Activated CD8-positive, alpha-beta memory T cell treated with anti-CD3 and anti-CD28 coated beads, Interleukin-2, amount 50 U/mL, for 48 hours (primary cell): ENCODE measurements around the gene CD274.
"Not testable (repeated sequence)": the region's sequence is repeated elsewhere in the genome, so short reads cannot be mapped to it uniquely, and the experiment has no call there.

Source experiments
- DNase-seq: peaks from one replicate; pipeline ENCODE4 v3.0.0-alpha.2; 2020

CD274 gene

DNA sequence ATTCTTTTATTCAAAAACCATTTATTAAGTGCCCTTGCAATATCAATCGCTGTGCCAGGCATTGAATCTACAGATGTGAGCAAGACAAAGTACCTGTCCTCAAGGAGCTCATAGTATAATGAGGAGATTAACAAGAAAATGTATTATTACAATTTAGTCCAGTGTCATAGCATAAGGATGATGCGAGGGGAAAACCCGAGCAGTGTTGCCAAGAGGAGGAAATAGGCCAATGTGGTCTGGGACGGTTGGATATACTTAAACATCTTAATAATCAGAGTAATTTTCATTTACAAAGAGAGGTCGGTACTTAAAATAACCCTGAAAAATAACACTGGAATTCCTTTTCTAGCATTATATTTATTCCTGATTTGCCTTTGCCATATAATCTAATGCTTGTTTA is 18.5 kb downstream of the CD274 start:
- no peak for DNase-seq

DNA sequence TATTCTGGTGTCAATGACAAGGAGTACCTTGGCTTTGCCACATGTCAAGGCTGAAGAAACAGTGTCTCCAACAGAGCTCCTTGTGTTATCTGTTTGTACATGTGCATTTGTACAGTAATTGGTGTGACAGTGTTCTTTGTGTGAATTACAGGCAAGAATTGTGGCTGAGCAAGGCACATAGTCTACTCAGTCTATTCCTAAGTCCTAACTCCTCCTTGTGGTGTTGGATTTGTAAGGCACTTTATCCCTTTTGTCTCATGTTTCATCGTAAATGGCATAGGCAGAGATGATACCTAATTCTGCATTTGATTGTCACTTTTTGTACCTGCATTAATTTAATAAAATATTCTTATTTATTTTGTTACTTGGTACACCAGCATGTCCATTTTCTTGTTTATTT is 19.8 kb downstream of the CD274 start:
- DNase-seq: no peak

DNA sequence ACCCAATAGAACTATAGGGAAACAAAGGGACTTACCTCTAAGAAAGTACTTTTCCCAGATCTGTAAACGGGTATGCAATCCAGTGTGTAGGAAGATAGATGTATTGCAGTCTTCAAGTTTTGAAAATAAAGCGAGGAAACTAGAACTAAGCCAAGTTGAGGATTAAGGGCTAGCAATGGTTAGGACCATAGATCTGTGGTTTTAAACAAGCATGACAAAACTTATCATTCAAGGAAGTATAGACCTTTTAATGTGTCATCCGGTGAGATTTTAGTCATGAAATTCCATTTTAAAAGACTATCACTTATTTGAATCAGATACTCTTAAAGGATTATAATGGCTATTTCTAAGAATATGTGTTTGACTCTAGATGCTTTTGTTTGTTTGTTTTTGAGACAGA is 20.5 kb downstream of the CD274 start:
- DNase-seq: no peak

DNA sequence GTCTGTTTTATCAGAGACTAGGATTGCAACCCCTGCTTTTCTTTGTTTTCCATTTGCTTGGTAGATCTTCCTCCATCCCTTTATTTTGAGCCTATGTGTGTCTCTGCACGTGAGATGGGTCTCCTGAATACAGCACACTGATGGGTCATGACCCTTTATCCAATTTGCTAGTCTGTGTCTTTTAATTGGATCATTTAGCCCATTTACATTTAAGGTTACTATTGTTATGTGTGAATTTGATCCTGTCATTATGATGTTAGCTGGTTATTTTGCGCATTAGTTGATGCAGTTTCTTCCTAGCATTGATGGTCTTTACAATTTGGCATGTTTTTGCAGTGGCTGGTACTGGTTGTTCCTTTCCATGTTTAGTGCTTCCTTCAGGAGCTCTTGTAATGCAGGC is 25.3 kb downstream of the CD274 start:
- not testable (repeated sequence) for DNase-seq

DNA sequence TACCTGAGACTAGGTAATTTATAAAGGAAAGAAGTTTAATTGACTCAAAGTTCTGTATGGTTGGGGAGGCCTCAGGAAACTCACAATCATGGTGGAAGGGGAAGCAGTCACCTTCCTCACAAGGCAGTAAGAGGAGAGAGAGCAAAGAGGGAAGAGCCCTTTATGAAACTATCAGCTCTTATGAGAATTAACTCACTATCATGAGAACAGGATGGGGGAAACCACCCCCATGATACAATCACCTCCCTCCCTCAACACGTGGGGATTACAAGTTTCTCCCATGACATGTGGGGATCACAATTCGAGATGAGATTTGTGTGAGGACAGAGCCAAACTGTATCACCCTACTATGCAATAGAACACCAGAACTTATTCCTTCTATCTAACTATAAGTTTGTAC is 27.9 kb downstream of the CD274 start:
- no peak for DNase-seq

DNA sequence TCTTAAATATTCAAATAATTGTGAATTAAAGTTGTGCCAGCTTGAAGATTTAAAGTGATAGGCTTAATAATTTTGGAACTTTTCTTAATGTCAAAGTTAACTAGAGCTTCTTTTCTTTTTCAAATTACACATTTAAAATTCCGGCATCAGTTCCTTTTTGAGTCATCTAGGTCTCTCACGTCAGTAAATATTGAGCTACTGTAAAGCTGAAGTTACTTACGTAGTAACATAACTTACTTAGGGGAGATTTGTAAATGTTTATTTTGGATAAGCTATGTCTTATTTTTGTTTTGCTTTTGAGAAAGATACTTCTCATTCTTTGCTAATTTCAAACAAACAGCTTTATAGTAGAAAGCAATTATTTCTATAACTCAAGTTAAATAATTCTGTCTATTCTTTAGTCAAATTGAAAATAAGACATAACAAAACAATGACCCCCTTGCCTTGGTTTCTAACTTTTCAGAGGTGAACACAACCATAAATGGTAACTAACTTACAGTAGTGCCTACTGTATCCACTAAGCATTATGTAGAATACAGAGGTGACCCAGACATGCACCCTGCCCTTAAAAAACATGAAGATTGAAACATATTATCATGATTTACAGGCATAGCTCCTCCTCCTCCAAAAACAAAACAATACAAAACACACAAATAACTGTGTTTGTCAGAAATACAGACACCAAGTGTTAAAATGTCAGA is 29.8 kb downstream of the CD274 start:
- DNase-seq: no peak

DNA sequence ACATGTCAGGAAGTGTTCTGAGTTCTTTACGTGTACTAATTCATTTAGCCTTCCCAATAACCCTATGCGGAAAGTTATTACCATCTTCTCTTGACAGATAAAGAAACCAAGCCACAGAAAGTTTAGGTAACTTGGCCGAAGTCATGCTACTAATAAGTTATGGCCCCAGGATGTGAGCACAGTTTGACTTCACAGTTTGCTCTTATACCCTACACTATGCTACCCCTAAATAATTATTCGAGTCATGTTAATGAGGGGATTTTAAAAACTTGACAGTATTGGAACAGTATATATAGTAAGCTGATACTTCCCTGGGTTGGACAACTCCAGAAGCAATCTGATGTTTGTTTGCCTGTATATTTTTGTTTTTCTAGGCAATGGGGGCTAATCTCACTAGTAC is 30.6 kb downstream of the CD274 start:
- no peak for DNase-seq

DNA sequence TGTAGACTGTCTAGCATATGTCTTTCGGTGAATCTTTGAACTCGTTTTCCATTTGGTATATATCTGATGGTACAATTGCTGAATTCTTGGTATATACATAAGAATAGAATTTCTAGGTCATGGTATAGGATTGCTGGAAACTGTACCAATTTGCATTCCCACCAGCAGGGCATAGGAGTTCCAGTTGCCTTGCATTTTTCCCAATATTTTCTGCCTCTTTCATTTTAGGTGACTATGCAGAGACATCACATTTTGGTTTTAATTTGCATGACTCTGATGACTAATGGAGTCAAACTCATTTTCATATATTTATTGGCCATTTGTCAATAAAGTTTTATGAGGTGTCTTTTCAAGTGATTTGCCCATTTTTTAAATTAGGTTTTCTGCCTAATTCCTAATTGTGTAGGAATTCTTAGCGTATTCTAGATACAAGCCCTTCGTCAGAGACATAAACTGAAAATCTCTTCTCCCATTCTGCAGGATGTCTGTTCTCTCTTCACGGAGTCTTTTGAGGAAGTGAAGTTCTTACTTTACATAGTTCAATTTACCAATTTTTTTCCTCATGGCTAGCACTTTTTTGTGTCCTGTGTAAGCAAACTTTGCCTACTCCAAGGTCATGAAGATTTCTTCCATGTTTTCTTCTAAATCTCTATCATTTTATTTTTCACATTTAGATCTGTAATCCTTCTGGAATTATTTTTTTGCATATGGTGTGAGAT is 31.1 kb downstream of the CD274 start:
- DNase-seq: no peak

DNA sequence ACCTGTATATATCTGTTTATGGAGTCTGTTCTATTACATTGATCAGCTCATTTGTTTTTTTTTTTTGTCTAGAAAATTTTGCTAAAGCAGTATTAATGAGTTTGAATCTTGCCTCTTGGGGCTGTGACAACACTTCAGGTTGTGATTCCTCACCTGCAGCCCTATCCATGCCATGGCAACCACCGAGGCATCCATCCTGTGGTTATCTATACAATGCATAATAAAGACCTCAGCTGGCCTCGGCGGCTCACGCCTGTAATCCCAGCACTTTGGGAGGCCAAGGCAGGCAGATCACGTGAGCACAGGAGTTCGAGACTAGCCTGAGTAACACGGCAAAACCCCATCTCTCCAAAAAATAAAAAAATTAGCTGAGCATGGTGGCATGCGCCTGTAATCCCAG is 31.9 kb downstream of the CD274 start:
- no peak for DNase-seq

DNA sequence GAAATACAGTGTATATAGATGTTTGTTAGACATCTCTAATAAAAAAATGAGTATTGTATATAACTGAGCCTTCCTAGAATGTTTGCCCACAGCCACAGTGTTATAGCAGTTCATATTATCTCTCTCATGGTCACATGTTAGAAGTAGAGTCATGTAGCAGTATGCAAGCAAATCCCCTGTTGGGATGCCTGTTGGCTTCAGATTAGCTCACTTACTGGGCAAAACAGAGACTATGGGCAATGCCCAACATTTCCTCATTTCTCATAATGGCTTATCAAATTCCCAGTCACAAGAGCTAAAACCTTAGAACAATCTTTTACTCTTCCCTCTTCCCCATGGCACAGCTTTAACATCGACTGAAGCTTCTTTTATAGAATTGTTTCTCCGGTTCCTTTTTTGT is 33.0 kb downstream of the CD274 start:
- no peak for DNase-seq

DNA sequence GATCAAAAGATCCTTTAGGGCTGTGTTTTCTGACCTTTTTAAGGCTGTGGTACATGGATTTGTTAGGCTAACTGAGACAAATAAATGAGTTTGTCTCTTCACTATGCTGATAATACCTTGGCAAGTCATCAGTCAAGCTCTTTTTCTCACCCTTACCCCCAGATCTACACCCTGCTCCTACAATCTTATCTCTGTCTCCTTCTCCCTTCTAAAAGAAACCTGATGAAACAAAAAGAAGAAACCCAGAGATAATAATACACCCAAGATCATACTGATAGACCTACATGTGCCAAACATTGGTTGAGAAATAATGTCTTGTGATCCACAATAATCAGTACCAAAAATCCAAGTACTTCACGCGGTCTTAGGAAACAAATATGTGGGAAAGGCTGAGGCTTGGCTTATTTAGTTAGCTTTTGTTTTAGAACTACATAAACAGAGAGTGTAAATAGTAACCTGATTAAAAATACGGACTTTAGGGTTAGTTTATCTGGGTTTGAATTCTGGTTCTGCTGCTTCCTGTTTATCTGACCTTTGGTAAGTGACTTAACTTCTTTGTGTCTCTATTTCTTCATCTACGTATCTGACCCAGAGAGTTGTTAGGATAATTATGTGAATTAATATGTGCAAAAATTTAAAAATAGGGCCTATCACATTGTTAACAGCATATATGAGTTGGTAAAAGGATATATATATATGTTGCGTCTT is 35.2 kb downstream of the CD274 start:
- DNase-seq: no peak

DNA sequence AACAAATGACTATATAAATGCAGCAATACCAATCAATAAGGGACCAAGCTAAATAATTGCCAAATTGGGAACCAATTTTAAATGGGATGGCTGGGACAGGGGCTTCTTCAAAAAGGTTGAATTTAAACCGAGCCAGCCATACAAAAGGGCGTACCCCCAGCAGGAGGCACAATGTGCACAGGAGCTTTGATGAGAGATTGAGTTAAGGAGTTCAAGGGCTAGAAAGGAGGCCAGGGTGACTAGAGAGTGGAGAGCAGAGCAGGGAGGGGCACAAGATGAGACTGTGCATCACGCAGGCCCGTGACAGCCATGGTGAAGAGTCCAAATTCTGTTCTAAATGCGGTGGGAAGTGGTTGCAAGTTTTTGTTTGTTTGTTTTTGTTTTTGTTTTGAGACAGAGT is 36.6 kb downstream of the CD274 start:
- DNase-seq: no peak

DNA sequence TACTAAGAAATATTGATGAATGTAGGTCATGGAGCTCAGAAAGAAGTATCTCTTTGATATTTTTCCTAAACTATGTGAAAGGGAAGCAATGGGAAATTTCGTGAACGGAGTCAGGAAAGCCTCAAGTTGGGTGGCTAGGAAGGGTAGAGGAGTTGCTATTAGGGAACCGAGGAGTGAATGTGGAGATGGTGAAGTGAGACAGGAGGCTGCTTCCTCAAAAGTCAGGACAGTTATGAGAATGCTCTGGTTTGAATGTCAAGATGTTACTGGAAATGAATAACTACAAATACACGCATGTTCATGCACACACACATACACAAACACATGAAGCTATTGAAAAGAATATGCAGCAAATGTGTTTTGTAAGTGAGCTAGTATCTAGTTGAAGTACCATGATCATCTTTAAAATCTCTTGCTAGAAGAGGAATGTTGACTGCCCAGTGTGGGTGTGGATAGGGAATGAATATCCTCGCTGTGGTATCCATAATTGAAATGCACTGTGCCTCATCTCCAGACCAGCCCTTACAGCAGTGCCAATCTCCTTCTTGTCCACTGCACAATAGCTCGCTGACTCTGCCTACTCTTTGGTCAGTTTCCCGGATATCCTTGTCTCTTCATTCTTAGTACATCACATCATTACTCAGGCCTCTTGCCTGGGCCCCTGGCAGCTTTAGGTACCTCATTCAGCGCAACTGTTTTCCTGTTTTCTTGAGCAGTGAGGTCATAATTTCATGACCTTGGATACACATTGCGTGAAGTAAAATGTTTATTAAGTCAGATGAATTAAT is 38.1 kb downstream of the CD274 start:
- DNase-seq: no peak

DNA sequence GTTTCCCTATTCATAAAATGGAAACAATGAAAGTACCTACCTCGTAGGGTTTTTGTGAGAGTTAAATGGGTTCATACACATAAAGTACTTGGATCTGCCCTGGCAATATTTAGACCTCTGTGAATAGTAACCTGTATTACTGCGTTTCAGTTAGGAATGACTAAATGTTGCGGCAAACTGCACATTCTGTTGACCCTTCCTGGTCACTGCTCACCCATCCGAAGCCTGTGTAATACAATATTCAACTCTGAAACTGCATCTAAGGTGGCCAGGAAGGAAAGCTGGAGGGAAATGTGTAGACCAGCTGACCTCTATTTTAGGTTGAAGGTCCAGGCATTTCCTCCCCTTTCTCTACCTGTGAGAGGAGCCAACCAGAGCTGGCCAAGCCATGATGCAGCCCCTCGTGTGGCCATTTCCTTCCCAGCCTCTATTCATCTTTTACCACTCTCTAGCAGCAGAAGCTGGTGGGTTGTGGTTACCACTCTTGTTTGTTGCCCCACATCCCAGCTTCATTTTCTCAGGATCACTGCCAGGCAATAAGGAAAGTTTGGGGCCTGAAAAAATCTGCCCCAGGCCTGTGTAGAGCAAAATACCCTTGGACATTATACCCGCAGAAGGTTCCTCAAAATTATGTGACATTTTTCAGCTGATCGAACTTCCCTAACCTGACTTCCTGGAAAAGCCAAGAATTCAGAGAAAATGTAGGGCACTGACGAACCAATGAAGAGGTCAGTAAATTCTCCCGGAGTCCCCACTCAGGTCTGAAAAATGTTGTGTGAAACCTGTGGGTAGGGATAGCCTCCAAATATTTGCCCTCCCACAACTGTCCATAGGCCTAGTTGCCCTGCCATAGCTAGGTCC is 39.5 kb downstream of the CD274 start:
- no peak for DNase-seq

DNA sequence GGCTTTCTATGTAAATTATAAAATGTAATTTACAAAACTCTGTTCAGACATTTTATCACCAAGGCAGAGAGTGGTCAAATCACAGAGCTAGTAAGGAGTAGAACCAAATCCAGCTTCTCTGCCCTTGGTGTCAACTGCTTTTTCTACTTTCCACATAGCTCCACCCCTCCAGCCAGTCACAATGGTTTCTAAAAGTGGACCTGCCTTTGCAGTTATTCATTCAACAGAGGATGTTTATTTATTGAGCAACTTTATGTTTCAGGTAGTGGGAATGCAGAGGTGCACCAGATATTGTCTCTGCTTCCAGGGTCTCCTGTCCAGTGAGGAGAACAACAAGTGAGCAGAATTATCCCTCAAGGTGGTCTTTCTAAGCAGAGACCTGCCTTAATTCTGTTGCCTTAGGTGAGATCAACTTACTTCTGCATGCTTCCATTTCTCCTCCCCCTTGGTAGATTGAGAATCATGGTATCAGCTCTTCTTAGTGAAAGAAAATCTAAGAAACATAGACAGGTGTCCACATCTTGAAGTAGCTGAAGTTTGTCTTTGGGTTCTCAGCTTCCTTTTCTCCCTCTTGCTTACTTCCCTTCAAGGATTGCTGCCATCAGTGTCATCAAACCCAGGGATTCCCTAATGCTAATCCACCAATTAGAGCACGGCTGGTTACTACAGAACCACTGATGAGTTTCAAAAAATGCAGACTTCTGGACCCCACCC is 42.8 kb downstream of the CD274 start:
- no peak for DNase-seq

DNA sequence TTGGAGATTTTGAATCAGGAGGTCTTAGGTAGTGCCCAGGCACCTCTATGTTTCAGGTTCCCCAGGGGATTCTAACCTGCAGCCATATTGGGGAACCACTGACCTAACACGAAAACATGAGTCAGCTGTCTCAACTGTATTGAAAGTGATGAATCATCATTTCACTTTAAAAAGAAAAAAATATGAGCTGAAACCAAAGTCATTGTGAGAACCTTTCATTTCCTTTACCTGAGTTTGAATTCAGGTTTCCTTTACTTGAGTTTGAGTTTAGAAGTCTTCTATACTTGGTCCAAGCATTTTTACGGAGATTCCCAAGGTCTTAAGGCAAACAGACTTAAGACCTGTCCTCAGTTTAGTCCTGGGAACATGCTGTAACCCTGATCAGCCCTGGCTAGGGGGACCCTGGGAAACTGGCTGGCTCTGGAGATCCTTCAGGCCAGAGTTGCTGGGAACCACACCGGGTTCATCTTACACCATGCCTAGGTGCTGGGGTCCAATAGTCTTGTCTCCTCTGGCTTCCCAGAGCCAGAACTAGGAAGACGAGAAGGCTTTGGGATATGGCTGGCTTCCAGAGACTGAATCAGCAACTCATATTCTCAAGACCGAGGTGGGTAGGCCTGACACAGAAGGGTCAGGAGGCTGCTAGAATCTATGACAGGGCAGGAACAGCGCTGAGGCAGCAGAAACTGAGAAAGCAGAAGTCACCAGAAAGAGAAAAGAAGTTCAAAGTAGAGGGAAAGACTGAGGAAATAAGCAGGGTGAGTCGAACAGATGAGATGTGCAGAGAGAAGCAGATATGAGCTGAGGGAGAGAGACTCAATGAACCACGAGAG is 43.6 kb downstream of the CD274 start:
- no peak for DNase-seq

DNA sequence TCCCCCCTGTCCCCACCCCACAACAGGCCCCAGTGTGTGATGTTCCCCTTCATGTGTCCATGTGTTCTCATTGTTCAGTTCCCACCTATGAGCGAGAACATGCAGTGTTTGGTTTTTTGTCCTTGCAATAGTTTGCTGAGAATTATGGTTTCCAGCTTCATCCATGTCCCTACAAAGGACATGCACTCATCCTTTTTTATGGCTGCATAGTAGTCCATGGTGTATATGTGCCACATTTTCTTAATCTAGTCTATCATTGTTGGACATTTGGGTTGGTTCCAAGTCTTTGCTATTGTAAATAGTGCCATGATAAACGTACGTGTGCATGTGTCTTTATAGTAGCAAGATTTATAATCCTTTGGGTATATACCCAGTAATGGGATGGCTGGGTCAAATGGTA is 44.4 kb downstream of the CD274 start:
- not testable (repeated sequence) for DNase-seq

DNA sequence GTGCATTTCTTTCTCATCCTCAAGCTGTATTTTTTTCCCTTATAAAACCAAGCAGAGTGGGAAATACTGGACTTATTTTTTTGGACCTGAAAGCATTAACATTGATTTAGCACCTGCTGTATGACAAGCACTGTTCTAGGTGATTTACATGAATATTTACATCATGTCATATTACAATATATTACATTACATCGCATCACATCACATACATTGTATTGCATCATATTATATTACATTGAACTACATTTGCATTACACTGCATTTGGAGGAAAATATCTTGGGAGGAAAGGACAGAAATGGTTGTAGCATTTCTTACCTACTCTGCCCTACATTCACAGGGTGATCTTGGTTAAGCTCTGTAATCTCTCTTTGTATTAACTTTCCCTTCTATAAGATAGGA is 48.8 kb downstream of the CD274 start:
- no peak for DNase-seq

DNA sequence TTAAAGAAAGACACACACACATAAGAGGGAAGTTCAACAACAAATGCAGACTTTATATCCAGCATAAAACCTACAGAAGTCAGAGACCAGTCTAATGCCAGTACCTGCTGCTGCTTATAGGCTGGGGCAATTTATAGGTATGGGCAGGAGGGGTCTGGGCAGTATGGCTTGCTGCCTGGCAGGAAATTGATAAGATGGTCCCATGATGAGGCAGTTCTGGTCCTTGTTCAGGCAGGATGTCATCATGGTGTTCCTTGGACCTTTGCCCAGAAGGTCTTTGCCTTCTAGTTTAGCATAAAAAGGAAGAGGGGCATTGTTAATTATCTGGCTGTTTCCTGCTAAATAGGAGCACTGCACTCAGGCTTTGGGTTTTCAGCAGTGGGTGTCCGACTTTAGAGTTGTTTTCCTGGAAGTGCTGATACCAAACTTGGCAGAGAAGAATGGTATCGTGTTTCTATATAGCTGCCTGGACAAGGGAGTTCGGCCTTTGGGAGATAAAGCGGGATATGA is 49.6 kb downstream of the CD274 start:
- no peak for DNase-seq

DNA sequence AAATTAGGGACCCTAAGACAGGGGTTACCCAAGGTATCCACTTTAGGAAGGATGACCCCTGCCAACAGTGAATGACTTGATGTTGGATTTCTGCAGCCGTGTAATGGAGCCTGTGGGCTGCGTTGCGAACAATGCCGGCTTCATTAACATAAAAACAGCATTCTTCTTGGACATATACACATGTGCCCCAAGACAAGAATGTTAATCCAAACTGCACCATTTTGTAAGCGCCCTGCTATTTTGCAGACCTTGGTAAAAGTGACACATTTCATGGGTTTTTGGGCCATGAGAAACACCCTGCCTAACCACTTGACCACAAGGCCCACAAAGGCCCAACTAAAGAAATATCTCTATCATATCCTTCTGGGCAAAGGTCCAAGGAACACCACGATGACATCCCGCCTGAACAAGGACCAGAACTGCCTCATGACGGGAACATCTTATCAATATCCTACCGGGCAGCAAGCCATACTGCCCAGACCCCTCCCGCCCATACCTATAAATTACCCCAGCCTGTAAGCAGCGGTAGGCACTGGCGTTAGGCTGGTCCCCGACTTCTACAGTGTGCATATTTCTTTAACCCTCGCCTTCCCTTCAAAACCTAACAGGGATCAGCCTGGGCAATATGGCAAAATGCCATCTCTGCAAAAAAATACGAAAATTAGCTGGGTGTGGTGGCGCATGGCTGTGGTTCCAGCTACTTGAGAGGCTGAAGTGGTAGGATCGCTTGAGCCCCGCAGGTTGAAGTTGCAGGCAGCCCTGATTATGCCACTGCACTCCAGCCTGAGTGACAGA is 50.3 kb downstream of the CD274 start:
- no peak for DNase-seq
